ENCODE results near the gene CENPF. TPM values are rescaled to one million over a fixed set of nuclear protein-coding genes. Genes with fewer than 3 reads are reported as not detected.

Gene CENPF
- total RNA-seq, 1 donor from 2014 or later = 254 TPM

DNA sequence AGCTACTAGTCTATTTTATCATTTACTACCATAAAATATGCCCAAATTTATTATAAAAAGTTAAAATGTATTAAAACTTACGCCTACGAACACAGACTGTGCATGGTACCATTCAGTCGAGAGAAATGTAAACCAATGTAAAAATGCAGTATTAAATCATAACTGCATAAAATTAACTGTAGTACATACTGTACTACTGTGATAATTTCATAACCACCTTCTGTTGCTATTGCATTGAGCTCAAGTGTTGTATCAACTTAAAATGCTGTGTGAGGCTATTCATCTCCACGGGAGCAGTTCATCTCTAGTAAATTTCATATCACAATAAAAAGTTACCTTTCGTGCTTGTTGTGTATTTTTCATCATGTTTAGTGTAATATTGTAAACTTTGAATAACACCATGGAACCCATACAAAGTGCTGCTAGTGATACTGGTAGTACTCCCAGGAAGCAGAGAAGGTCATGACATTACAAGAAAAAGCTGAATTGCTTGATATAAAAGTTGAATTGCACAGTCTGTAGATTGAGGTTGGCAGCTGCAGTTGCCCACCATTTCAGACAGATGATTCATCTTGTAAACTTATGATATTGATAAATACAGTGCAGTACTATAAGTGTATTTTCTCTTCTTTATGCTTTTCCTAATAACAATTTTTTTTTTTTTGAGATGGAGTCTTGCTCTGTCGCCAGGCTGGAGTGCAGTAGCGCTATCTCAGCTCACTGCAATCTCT lies 19.0 kb upstream of the CENPF start:
- no peak for DNase-seq (ENCODE audit: low spot score)
- Histone ChIP-seq H3K79me2 (ENCODE audit: low read depth) (no peaks in the 10 kb centered on the region), H3K9me3 (ENCODE audit: low read depth) (no peaks in the 10 kb centered on the region), H3K4me2 (no peak overlapping the region), H3K27me3 (no peaks in the 10 kb centered on the region), H2AFZ (replicated peaks) (no peak overlapping the region), H3F3A (ENCODE audit: low read depth) (no peaks in the 10 kb centered on the region), H3K36me3 (no peaks in the 10 kb centered on the region), H3K27ac (no peak overlapping the region), H4K20me1 (ENCODE audit: low read depth) (no peaks in the 10 kb centered on the region), H3K4me1 (no peaks in the 10 kb centered on the region), H3K9ac (no peak overlapping the region), H3K4me3 (no peak overlapping the region)
- H3K36me3 Mint-ChIP-seq = no peaks in the 10 kb centered on the region
- H3K4me1 Mint-ChIP-seq = no peaks in the 10 kb centered on the region
- no peak overlapping the region for H3K27ac Mint-ChIP-seq
- no peaks in the 10 kb centered on the region for H3K27me3 Mint-ChIP-seq (ENCODE audit: insufficient read depth, low read depth)
- no peaks in the 10 kb centered on the region for H3K9me3 Mint-ChIP-seq
- H3K4me3 Mint-ChIP-seq = no peak overlapping the region
- TF ChIP-seq, protein P1, sequence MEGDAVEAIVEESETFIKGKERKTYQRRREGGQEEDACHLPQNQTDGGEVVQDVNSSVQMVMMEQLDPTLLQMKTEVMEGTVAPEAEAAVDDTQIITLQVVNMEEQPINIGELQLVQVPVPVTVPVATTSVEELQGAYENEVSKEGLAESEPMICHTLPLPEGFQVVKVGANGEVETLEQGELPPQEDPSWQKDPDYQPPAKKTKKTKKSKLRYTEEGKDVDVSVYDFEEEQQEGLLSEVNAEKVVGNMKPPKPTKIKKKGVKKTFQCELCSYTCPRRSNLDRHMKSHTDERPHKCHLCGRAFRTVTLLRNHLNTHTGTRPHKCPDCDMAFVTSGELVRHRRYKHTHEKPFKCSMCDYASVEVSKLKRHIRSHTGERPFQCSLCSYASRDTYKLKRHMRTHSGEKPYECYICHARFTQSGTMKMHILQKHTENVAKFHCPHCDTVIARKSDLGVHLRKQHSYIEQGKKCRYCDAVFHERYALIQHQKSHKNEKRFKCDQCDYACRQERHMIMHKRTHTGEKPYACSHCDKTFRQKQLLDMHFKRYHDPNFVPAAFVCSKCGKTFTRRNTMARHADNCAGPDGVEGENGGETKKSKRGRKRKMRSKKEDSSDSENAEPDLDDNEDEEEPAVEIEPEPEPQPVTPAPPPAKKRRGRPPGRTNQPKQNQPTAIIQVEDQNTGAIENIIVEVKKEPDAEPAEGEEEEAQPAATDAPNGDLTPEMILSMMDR (IDR thresholded peaks at IDR 0.05) = no peak
- TF ChIP-seq EZH2phosphoT487 (IDR thresholded peaks at IDR 0.05) = no peak
- TF ChIP-seq EZH2 (IDR thresholded peaks at IDR 0.05) = no peak

DNA sequence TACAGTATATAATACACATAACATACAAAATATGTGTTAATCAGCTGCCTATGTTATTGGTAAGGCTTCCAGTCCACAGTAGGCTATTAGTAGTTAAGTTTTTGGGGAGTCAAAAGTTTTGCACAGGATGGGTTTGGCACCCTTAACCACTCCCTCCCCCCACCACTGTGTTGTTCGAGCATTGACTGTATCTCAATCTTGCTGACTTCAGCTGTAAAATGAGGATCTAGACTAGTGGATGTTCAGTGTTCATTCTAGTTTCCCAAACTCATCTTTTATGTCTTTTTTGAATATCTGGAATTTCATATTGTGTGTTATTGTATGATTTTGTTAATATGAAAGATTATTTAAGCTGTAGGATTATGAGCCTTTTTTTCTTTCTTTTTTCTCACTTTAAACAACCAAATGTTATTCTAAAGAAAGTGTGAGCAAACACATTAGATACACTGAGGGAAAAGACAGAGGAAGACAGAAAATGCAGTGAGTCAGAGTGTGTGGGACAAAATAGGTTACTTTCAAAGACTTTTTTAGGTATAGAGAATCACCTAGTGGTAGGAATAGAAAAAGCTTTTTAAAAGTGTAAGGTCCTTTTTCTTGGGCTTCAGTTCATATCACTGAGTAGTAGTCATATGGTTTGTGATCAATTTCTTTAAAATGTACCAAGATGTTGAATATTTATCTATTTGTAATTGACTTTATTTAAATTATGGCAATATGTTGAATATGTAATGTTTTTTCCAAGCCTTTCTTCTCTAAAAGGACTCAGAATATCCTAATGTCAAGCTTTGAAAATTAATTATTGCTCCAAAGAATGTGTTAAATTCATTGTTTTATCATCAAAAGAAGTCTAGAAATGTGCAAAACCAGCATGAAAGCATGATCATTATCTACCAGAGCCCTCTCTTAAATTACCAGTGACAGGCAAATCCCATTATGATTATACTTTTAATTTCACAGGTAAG lies 17.9 kb upstream of the CENPF start:
- Histone ChIP-seq H4K20me1 (ENCODE audit: low read depth) (no peaks in the 10 kb centered on the region), H2AFZ (replicated peaks) (no peak overlapping the region), H3F3A (ENCODE audit: low read depth) (no peaks in the 10 kb centered on the region), H3K27me3 (no peaks in the 10 kb centered on the region), H3K4me2 (no peak overlapping the region), H3K79me2 (ENCODE audit: low read depth) (no peaks in the 10 kb centered on the region), H3K4me3 (no peak overlapping the region), H3K9ac (no peak overlapping the region), H3K36me3 (no peaks in the 10 kb centered on the region), H3K27ac (no peak overlapping the region), H3K4me1 (no peaks in the 10 kb centered on the region), H3K9me3 (ENCODE audit: low read depth) (no peaks in the 10 kb centered on the region)
- Mint-ChIP-seq H3K36me3 (no peaks in the 10 kb centered on the region), H3K27me3 (ENCODE audit: insufficient read depth, low read depth) (peaks cover 3% of the 10 kb centered on the region), H3K27ac (no peak overlapping the region), H3K4me1 (no peaks in the 10 kb centered on the region), H3K9me3 (no peaks in the 10 kb centered on the region), H3K4me3 (no peak overlapping the region)
- TF ChIP-seq, protein P1 (IDR thresholded peaks at IDR 0.05) = peak; percentile 75
- TF ChIP-seq EZH2phosphoT487 (IDR thresholded peaks at IDR 0.05) = no peak
- DNase-seq (ENCODE audit: low spot score) = peak; percentile 24

DNA sequence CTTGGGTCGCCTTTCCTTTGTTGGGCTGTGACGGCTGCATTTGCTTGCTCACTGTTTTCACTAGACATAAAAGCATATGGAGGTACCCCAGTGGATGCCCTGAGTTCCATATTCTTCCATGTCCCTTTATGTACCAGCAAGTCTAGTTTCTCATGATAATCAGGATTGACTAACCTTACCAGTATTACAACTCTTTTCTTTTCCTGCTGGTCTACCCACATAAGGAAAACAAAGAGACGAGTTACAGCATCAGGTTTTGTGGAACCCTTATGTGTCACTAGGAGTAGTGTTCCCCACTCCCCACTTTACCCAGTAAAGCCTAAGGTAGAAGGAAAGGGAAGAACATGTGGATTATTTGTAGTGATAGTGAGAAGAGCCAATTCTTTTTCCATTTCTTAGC lies 16.4 kb upstream of the CENPF start:
- Histone ChIP-seq H3K9me3 (ENCODE audit: low read depth) (no peaks in the 10 kb centered on the region), H3K79me2 (ENCODE audit: low read depth) (no peaks in the 10 kb centered on the region), H3K27me3 (no peaks in the 10 kb centered on the region), H3K4me3 (no peak overlapping the region), H2AFZ (replicated peaks) (no peak overlapping the region), H3K9ac (no peak overlapping the region), H4K20me1 (ENCODE audit: low read depth) (no peaks in the 10 kb centered on the region), H3K27ac (no peak overlapping the region), H3K4me2 (no peak overlapping the region), H3F3A (ENCODE audit: low read depth) (no peaks in the 10 kb centered on the region), H3K36me3 (no peaks in the 10 kb centered on the region), H3K4me1 (no peaks in the 10 kb centered on the region)
- no peak overlapping the region for H3K4me3 Mint-ChIP-seq
- no peaks in the 10 kb centered on the region for H3K4me1 Mint-ChIP-seq
- H3K27ac Mint-ChIP-seq = no peak overlapping the region
- no peaks in the 10 kb centered on the region for H3K36me3 Mint-ChIP-seq
- peaks cover 3% of the 10 kb centered on the region for H3K27me3 Mint-ChIP-seq (ENCODE audit: insufficient read depth, low read depth)
- TF ChIP-seq, protein P1 (IDR thresholded peaks at IDR 0.05) = no peak
- TF ChIP-seq EZH2 (IDR thresholded peaks at IDR 0.05) (no peak), EZH2phosphoT487 (IDR thresholded peaks at IDR 0.05) (no peak)
- no peak for DNase-seq (ENCODE audit: low spot score)
- H3K9me3 Mint-ChIP-seq = no peaks in the 10 kb centered on the region
